H1 (cell line): Measurements from ENCODE around the gene ALDH4A1. TPM values are rescaled to one million over a fixed set of nuclear protein-coding genes. Genes with fewer than 3 reads are reported as not detected.
"Not testable (repeated sequence)": the region's sequence is repeated elsewhere in the genome, so short reads cannot be mapped to it uniquely, and the experiment has no call there.

Experiments used
- CTCF ChIA-PET: fragments of 300-600 bp; sonication (Branson Sonifier 250); formaldehyde crosslinking; loops from one replicate; lab custom pipeline; 2021; ENCODE audit not compliant: partially characterized antibody; lab: Charles Lee
- POLR2A ChIA-PET: fragments of 300-600 bp; sonication (Branson Sonifier 250); formaldehyde crosslinking; loops from one replicate; lab custom pipeline; 2021; ENCODE audit warnings: inconsistent platforms; ENCODE audit not compliant: partially characterized antibody; lab: Charles Lee
- DNase-seq, 2 experiments: peaks; one replicate each; pipeline versions ENCODE4 v3.0.0 to v3.0.0-alpha.2; 2010 to 2022; ENCODE audit warnings: low spot score in 2 of 2, low read depth in 1 of 2, mixed read lengths in 1 of 2
- FAIRE-seq: peaks from 2 replicates; lab custom pipeline; 2011; peaks lifted over from hg19 to GRCh38; lab: Jason Lieb, UNC
- H2AFZ ChIP-seq: 2 replicates; pipeline ENCODE4 v1.8.1; 2012; ENCODE audit warnings: low read length, inconsistent platforms
- H2AK5ac ChIP-seq: 2 replicates; pipeline ENCODE4 v1.6.1; 2013; ENCODE audit warnings: low read depth, low read length
- H2BK120ac ChIP-seq: replicated peaks from 2 replicates; pipeline ENCODE3; 2013; ENCODE audit warnings: low read depth, low read length, inconsistent platforms
- H2BK12ac ChIP-seq: 2 replicates; pipeline ENCODE4 v1.6.1; 2013; ENCODE audit warnings: low read depth, low read length
- H2BK15ac ChIP-seq: 2 replicates; pipeline ENCODE4 v1.6.1; 2013; ENCODE audit warnings: low read length
- H2BK20ac ChIP-seq: 2 replicates; pipeline ENCODE4 v1.6.1; 2013; ENCODE audit warnings: low read length
- H2BK5ac ChIP-seq: 2 replicates; pipeline ENCODE4 v1.6.1; 2013; ENCODE audit warnings: low read depth, low read length
- H3K14ac ChIP-seq: 2 replicates; pipeline ENCODE4 v1.6.1; 2013; ENCODE audit warnings: inconsistent platforms; ENCODE audit not compliant: insufficient read length
- H3K18ac ChIP-seq: 2 replicates; pipeline ENCODE4 v1.6.1; 2013; ENCODE audit warnings: low read length; ENCODE audit errors: extremely low read depth
- H3K23ac ChIP-seq: 2 replicates; pipeline ENCODE4 v1.6.1; 2013; ENCODE audit warnings: inconsistent platforms; ENCODE audit not compliant: insufficient read length
- H3K23me2 ChIP-seq: 2 replicates; pipeline ENCODE4 v1.6.1; 2013; ENCODE audit warnings: low read depth, low read length
- H3K27ac ChIP-seq: 2 replicates; pipeline ENCODE4 v1.6.1; 2011; ENCODE audit warnings: low read depth, low read length, inconsistent platforms
- H3K27me3 ChIP-seq, 4 experiments: replicated peaks in 1 of 4; 1 replicate in 1 of 4; 2 replicates in 3 of 4; pipeline versions ENCODE4 v1.6.1 to v1.8.1; 2011 to 2013; ENCODE audit warnings: low read length in 3 of 4, mild to moderate bottlenecking in 3 of 4, inconsistent platforms in 2 of 4, mixed read lengths in 2 of 4, moderate library complexity in 1 of 4; ENCODE audit not compliant: control insufficient read depth in 3 of 4, insufficient read depth in 3 of 4; ENCODE audit errors: extremely low read depth in 1 of 4
- H3K36me3 ChIP-seq, 4 experiments: 2 replicates each; pipeline versions ENCODE4 v1.6.1 to v1.8.1; 2011 to 2013; ENCODE audit warnings: mild to moderate bottlenecking in 4 of 4, low read length in 3 of 4, moderate library complexity in 2 of 4, control low read depth in 1 of 4, inconsistent platforms in 1 of 4; ENCODE audit not compliant: insufficient read depth in 4 of 4, control insufficient read depth in 2 of 4
- H3K4ac ChIP-seq: replicated peaks from 2 replicates; pipeline ENCODE3; 2013; ENCODE audit warnings: low read length, low read depth, mixed read lengths, inconsistent platforms; ENCODE audit not compliant: insufficient read length
- H3K4me1 ChIP-seq, 4 experiments: replicated peaks in 1 of 4; 1 replicate in 1 of 4; 2 replicates in 3 of 4; pipeline versions ENCODE4 v1.6.1 to v1.8.1; 2011 to 2013; ENCODE audit warnings: low read length in 3 of 4, inconsistent platforms in 2 of 4, mixed read lengths in 1 of 4; ENCODE audit not compliant: insufficient read depth in 4 of 4, control insufficient read depth in 3 of 4
- H3K4me2 ChIP-seq, 2 experiments: 2 replicates each; pipeline versions ENCODE4 v1.6.1 to v1.8.1; 2011 to 2013; ENCODE audit warnings: low read depth in 2 of 2, low read length in 2 of 2, control low read depth in 1 of 2, inconsistent platforms in 1 of 2, mild to moderate bottlenecking in 1 of 2; ENCODE audit not compliant: insufficient read depth in 1 of 2
- H3K4me3 ChIP-seq, 4 experiments: fragments of 200-600, 300-600 bp in 1 of 4; sonication (generic), shearing (Covaris generic), sonication (Bioruptor Twin) in 1 of 4; 2 replicates each; pipeline versions ENCODE4 v1.5.1 to v1.8.1; 2011 to 2016; ENCODE audit warnings: low read length in 4 of 4, low read depth in 3 of 4, control low read depth in 2 of 4, inconsistent platforms in 2 of 4, mild to moderate bottlenecking in 2 of 4, mixed read lengths in 1 of 4, moderate library complexity in 1 of 4; ENCODE audit not compliant: insufficient read depth in 2 of 4; ENCODE audit errors: extremely low read depth in 1 of 4
- H3K56ac ChIP-seq: replicated peaks from 2 replicates; pipeline ENCODE3; 2013; ENCODE audit warnings: low read depth, mild to moderate bottlenecking, mixed read lengths, low read length, inconsistent platforms; ENCODE audit not compliant: insufficient read length
- H3K79me1 ChIP-seq: 2 replicates; pipeline ENCODE4 v1.6.1; 2013; ENCODE audit warnings: low read depth, low read length, control low read depth
- H3K79me2 ChIP-seq, 2 experiments: 2 replicates each; pipeline versions ENCODE4 v1.6.1 to v1.8.1; 2012 to 2013; ENCODE audit warnings: low read length in 2 of 2, mild to moderate bottlenecking in 2 of 2, inconsistent platforms in 1 of 2; ENCODE audit not compliant: insufficient read depth in 2 of 2, control insufficient read depth in 1 of 2
- H3K9ac ChIP-seq, 4 experiments: replicated peaks in 1 of 4; 1 replicate in 1 of 4; 2 replicates in 3 of 4; pipeline versions ENCODE4 v1.6.1 to v1.8.1; 2011 to 2013; ENCODE audit warnings: low read depth in 3 of 4, low read length in 3 of 4, control low read depth in 2 of 4, mild to moderate bottlenecking in 2 of 4, moderate library complexity in 2 of 4, inconsistent platforms in 1 of 4; ENCODE audit errors: extremely low read depth in 1 of 4
- H3K9me3 ChIP-seq, 2 experiments: 2 replicates each; pipeline versions ENCODE4 v1.6.1 to v1.8.1; 2012 to 2013; ENCODE audit warnings: mild to moderate bottlenecking in 2 of 2, moderate library complexity in 2 of 2, control low read depth in 1 of 2, inconsistent platforms in 1 of 2, low read depth in 1 of 2, low read length in 1 of 2, mixed read lengths in 1 of 2; ENCODE audit not compliant: insufficient read depth in 2 of 2
- H4K20me1 ChIP-seq, 2 experiments: replicated peaks in 1 of 2; 2 replicates each; pipeline versions ENCODE3 to v1.8.1; 2011 to 2013; ENCODE audit warnings: inconsistent platforms in 2 of 2, low read length in 2 of 2, mild to moderate bottlenecking in 1 of 2; ENCODE audit not compliant: insufficient read depth in 2 of 2, control insufficient read depth in 1 of 2
- H4K5ac ChIP-seq: 2 replicates; pipeline ENCODE4 v1.6.1; 2013; ENCODE audit warnings: low read length, low read depth, mixed read lengths, inconsistent platforms; ENCODE audit not compliant: insufficient read length
- H4K8ac ChIP-seq: 2 replicates; pipeline ENCODE4 v1.8.0; 2013; ENCODE audit warnings: mild to moderate bottlenecking, moderate library complexity, low read length, inconsistent platforms; ENCODE audit not compliant: insufficient read depth; ENCODE audit errors: extremely low read depth
- H4K91ac ChIP-seq: replicated peaks from 2 replicates; pipeline ENCODE3; 2013; ENCODE audit warnings: low read length, mixed read lengths, inconsistent platforms; ENCODE audit not compliant: insufficient read length
- WGBS, 2 experiments: shearing (Covaris generic) in 1 of 2; methylation state at CpG; one replicate each; pipeline versions ENCODE4 v1.1.6 to v1.1.7; 2013 to 2015; ENCODE audit warnings: low lambda C conversion rate in 2 of 2, mixed read lengths in 2 of 2, inconsistent platforms in 1 of 2, low coverage in 1 of 2, missing lambda C conversion rate in 1 of 2; ENCODE audit not compliant: insufficient replicate concordance in 2 of 2, insufficient coverage in 1 of 2, insufficient read length in 1 of 2; ENCODE audit errors: extremely low coverage in 1 of 2, missing lambda C conversion rate in 1 of 2; 5-methylcytosine and 5-hydroxymethylcytosine counted together
- polyA plus RNA-seq, 7 experiments: library from polyadenylated mRNA; depleted of rRNA in 3 of 7; stranded (reverse) in 5 of 7; unstranded in 2 of 7; fragments of >200 nt in 5 of 7; fragments of 200-250 nt in 2 of 7; gene quantifications; 1 replicate in 5 of 7; 2 replicates in 1 of 7; 4 replicates in 1 of 7; pipeline versions ENCODE4 v1.2.1 to v1.2.3, GENCODE V29; 2011 to 2013; ENCODE audit warnings: missing spikeins in 2 of 7, mixed read lengths in 2 of 7
- total RNA-seq: library from RNA; stranded (reverse); fragmentation: NEBNext Ultra II Directional; extraction: Animal tissue kit (Norgen Biotek cat#: 25700); gene quantifications from 2 replicates; pipeline ENCODE4 v1.2.1, GENCODE V29; 2021

ALDH4A1 gene
- total and polyA plus RNA-seq, 2 of the 8 experiments (the other 6 are each of a cell fraction or from before 2014, with no cell fraction given): 30.3 to 35.9 TPM

GRCh38 chr1:18870595-18870865, 31.8 kb downstream of the ALDH4A1 start:
- not testable (repeated sequence) for FAIRE-seq, H3K18ac ChIP-seq, H3K4me1 ChIP-seq, H4K8ac ChIP-seq, H3K9me3 ChIP-seq, H2BK5ac ChIP-seq, H3K27ac ChIP-seq, H2AK5ac ChIP-seq, H2AFZ ChIP-seq, H3K79me1 ChIP-seq, H3K36me3 ChIP-seq, H2BK12ac ChIP-seq, H3K4me3 ChIP-seq, DNase-seq, H3K79me2 ChIP-seq, H3K4ac ChIP-seq, H2BK15ac ChIP-seq, H2BK20ac ChIP-seq, H3K23me2 ChIP-seq, H3K56ac ChIP-seq, H4K91ac ChIP-seq, H3K23ac ChIP-seq, H3K27me3 ChIP-seq, H4K20me1 ChIP-seq, H3K4me2 ChIP-seq, H3K14ac ChIP-seq, H2BK120ac ChIP-seq, H4K5ac ChIP-seq, H3K9ac ChIP-seq
- POLR2A ChIA-PET: interaction anchor here (1.0 kb wide), 1 partner anchor 32 kb away, joined by 3 read pairs; the partner anchor contains the start of gene ALDH4A1
- CTCF ChIA-PET: interaction anchor here (1.0 to 4.3 kb wide), 5 partner anchors 10 to 50 kb away, joined by 3 to 16 read pairs (median 5); partner anchors contain the start of gene TAS1R2
- 94% methylated on average over 3 of the region's 3 CpGs; no CpG with 5 or more reads in 1 of the 2 experiments for WGBS, 2 experiments
